ENCODE data around the gene SH3BP1.
A peak's percentile ranks its signal among the peaks of the same experiment; 100 is the strongest.

GRCh38 chr22:37601540-37602442, 37.7 kb upstream of the SH3BP1 start:
- TF ChIP-seq POLR2A (IDR thresholded peaks at IDR 0.05) = no peak
- TF ChIP-seq CTCF (IDR thresholded peaks at IDR 0.05) = no peak
- TF ChIP-seq POLR2AphosphoS5 (IDR thresholded peaks at IDR 0.05) = peak in 2 of 3 donors; percentile 10 to 53

Data from stomach (tissue), 4 donors.